ENCODE measurements around the gene GDPD3.

DNA sequence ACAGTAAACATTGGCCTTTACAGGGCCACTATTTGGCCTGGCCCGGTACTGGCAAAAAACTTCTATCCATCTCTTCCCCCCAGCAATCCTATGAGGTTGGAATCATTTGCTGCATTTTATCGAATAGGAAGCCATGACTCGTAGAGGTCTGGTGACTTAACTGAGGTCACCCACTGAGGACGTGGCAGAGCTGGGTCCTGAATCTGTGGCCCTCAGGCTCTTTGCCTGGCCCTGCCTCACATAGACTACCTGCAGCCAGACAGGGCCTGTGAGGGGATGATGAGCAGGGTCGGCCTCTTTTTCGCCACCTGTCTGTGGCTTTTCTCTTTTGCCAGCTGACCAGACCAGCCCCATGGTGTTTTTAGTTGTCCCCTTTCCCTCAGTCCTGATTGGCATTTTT lies 35.7 kb downstream of the GDPD3 start:
- TF ChIP-seq, protein P1, sequence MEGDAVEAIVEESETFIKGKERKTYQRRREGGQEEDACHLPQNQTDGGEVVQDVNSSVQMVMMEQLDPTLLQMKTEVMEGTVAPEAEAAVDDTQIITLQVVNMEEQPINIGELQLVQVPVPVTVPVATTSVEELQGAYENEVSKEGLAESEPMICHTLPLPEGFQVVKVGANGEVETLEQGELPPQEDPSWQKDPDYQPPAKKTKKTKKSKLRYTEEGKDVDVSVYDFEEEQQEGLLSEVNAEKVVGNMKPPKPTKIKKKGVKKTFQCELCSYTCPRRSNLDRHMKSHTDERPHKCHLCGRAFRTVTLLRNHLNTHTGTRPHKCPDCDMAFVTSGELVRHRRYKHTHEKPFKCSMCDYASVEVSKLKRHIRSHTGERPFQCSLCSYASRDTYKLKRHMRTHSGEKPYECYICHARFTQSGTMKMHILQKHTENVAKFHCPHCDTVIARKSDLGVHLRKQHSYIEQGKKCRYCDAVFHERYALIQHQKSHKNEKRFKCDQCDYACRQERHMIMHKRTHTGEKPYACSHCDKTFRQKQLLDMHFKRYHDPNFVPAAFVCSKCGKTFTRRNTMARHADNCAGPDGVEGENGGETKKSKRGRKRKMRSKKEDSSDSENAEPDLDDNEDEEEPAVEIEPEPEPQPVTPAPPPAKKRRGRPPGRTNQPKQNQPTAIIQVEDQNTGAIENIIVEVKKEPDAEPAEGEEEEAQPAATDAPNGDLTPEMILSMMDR (conservative IDR thresholded peaks at IDR 0.05; ENCODE audit: low read depth in 2 of 2) = no peak
- no peak for TF ChIP-seq EZH2 (IDR thresholded peaks at IDR 0.05; ENCODE audit: low read depth, unreplicated experiment)
- TF ChIP-seq ZNF114 (CRISPR knock-in tag; IDR thresholded peaks at IDR 0.05) = no peak
- TF ChIP-seq POLR2AphosphoS5 (IDR thresholded peaks at IDR 0.05; ENCODE audit: low read depth) = no peak
- TF ChIP-seq STAT1 (IDR thresholded peaks at IDR 0.05; ENCODE audit: unreplicated experiment) = no peak
- TF ChIP-seq JUNB (IDR thresholded peaks at IDR 0.05; ENCODE audit: unreplicated experiment) = no peak
- TF ChIP-seq, protein P2, sequence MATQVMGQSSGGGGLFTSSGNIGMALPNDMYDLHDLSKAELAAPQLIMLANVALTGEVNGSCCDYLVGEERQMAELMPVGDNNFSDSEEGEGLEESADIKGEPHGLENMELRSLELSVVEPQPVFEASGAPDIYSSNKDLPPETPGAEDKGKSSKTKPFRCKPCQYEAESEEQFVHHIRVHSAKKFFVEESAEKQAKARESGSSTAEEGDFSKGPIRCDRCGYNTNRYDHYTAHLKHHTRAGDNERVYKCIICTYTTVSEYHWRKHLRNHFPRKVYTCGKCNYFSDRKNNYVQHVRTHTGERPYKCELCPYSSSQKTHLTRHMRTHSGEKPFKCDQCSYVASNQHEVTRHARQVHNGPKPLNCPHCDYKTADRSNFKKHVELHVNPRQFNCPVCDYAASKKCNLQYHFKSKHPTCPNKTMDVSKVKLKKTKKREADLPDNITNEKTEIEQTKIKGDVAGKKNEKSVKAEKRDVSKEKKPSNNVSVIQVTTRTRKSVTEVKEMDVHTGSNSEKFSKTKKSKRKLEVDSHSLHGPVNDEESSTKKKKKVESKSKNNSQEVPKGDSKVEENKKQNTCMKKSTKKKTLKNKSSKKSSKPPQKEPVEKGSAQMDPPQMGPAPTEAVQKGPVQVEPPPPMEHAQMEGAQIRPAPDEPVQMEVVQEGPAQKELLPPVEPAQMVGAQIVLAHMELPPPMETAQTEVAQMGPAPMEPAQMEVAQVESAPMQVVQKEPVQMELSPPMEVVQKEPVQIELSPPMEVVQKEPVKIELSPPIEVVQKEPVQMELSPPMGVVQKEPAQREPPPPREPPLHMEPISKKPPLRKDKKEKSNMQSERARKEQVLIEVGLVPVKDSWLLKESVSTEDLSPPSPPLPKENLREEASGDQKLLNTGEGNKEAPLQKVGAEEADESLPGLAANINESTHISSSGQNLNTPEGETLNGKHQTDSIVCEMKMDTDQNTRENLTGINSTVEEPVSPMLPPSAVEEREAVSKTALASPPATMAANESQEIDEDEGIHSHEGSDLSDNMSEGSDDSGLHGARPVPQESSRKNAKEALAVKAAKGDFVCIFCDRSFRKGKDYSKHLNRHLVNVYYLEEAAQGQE (IDR thresholded peaks at IDR 0.05; ENCODE audit: unreplicated experiment) = no peak
- TF ChIP-seq EZH2phosphoT487 (IDR thresholded peaks at IDR 0.05; ENCODE audit: unreplicated experiment) = no peak
- TF ChIP-seq, protein P3, sequence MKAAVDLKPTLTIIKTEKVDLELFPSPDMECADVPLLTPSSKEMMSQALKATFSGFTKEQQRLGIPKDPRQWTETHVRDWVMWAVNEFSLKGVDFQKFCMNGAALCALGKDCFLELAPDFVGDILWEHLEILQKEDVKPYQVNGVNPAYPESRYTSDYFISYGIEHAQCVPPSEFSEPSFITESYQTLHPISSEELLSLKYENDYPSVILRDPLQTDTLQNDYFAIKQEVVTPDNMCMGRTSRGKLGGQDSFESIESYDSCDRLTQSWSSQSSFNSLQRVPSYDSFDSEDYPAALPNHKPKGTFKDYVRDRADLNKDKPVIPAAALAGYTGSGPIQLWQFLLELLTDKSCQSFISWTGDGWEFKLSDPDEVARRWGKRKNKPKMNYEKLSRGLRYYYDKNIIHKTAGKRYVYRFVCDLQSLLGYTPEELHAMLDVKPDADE (IDR thresholded peaks at IDR 0.05) = no peak
- TF ChIP-seq CREB1 (CRISPR knock-in tag; IDR thresholded peaks at IDR 0.05; ENCODE audit: low read depth) = no peak
